RPMI7951 (cell line): Measurements from ENCODE around the gene ARG2. TPM values are rescaled to one million over a fixed set of nuclear protein-coding genes. Genes with fewer than 3 reads are reported as not detected.
"Not testable (repeated sequence)": the region's sequence is repeated elsewhere in the genome, so short reads cannot be mapped to it uniquely, and the experiment has no call there.

Experiments used
- DNase-seq: peaks from one replicate; pipeline ENCODE4 v3.0.0-alpha.2; 2012; ENCODE audit warnings: low read depth
- total RNA-seq: library from RNA; depleted of rRNA; stranded (reverse); fragments of >200 nt; shearing (Covaris generic); gene quantifications from 2 replicates; pipeline ENCODE4 v1.2.3, GENCODE V29; 2014

ARG2 gene
- total RNA-seq, 1 experiment from 2014 or later = 21.9 TPM

- no peak for DNase-seq
Observed at GRCh38 chr14:67584978-67585377, 34.7 kb upstream of the ARG2 start.

GRCh38 chr14:67586369-67586768 lies 33.4 kb upstream of the ARG2 start:
- DNase-seq = no peak

GRCh38 chr14:67589204-67589770 lies 30.4 kb upstream of the ARG2 start:
- no peak for DNase-seq

- not testable (repeated sequence) for DNase-seq
Observed at GRCh38 chr14:67593650-67594049, 26.1 kb upstream of the ARG2 start.

- DNase-seq = no peak
Observed at GRCh38 chr14:67595392-67595791, 24.3 kb upstream of the ARG2 start.

GRCh38 chr14:67599698-67600561 lies 19.8 kb upstream of the ARG2 start, which contains the start of gene PIGH:
PIGH (minus strand) TSS chr14:67600268; CDS start chr14:67600203, 65 bp downstream.
- DNase-seq = peak; percentile 80

GRCh38 chr14:67600562-67600974 lies 19.2 kb upstream of the ARG2 start:
- DNase-seq = not testable (repeated sequence)

- DNase-seq = no peak
Observed at GRCh38 chr14:67602076-67602475, 17.6 kb upstream of the ARG2 start.

GRCh38 chr14:67602995-67603545 lies 16.6 kb upstream of the ARG2 start:
- no peak for DNase-seq

GRCh38 chr14:67607646-67608045 lies 12.1 kb upstream of the ARG2 start:
- no peak for DNase-seq

- DNase-seq = no peak
Observed at GRCh38 chr14:67609642-67610310, 9.9 kb upstream of the ARG2 start.

- DNase-seq = no peak
Observed at GRCh38 chr14:67610491-67610890, 9.2 kb upstream of the ARG2 start.

GRCh38 chr14:67618617-67619063 lies 1.1 kb upstream of the ARG2 start:
- peak; percentile 78 for DNase-seq

- no peak for DNase-seq
Observed at GRCh38 chr14:67620217-67620785, 581 bp downstream of the ARG2 start.

GRCh38 chr14:67622675-67623074 lies 3.0 kb downstream of the ARG2 start:
- DNase-seq = peak; percentile 84

GRCh38 chr14:67623114-67623513 lies 3.4 kb downstream of the ARG2 start:
- no peak for DNase-seq

GRCh38 chr14:67626131-67626530 lies 6.4 kb downstream of the ARG2 start:
- not testable (repeated sequence) for DNase-seq

GRCh38 chr14:67627519-67627918 lies 7.8 kb downstream of the ARG2 start:
- DNase-seq = no peak

GRCh38 chr14:67630186-67630585 lies 10.5 kb downstream of the ARG2 start:
- DNase-seq = no peak

- DNase-seq = no peak
Observed at GRCh38 chr14:67630938-67631337, 11.2 kb downstream of the ARG2 start.

GRCh38 chr14:67633451-67634147 lies 13.9 kb downstream of the ARG2 start:
- no peak for DNase-seq
